A673 (cell line): ENCODE measurements around the gene EIF2S1. TPM values are rescaled to one million over a fixed set of nuclear protein-coding genes. Genes with fewer than 3 reads are reported as not detected.

Experiments used
- BruUV-seq: library from RNA; stranded (reverse); fragments of 400-500 nt; replicated peaks from 2 replicates; lab custom pipeline; 2021; lab: Mats Ljungman, UMichigan
- CTCF ChIA-PET: fragments of 300-600 bp; sonication (Branson Sonifier 250); formaldehyde crosslinking; loops from one replicate; lab custom pipeline; 2022; ENCODE audit warnings: antibody characterized with exemption; lab: Charles Lee
- POLR2A ChIA-PET: fragments of 300-600 bp; sonication (Branson Sonifier 250); formaldehyde crosslinking; loops from one replicate; lab custom pipeline; 2022; ENCODE audit warnings: antibody characterized with exemption; ENCODE audit not compliant: low non-redundant PET; lab: Charles Lee
- DNase-seq: peaks from one replicate; pipeline ENCODE4 v3.0.0-alpha.2; 2015; ENCODE audit warnings: low spot score
- H3K27ac ChIP-seq: fragments of 200-600 bp; sonication (generic); 2 replicates; pipeline ENCODE4 v1.5.1; 2016; ENCODE audit warnings: mixed run types, low read depth, mild to moderate bottlenecking, mixed read lengths, antibody characterized with exemption, low read length; ENCODE audit not compliant: poor library complexity, severe bottlenecking
- H3K27me3 ChIP-seq: fragments of 200-600 bp; sonication (generic); replicated peaks from 2 replicates; pipeline ENCODE4 v1.6.1; 2017; ENCODE audit warnings: mixed run types, low read depth, mild to moderate bottlenecking, mixed read lengths, antibody characterized with exemption, low read length; ENCODE audit not compliant: insufficient read depth, poor library complexity
- H3K36me3 ChIP-seq: fragments of 200-600 bp; sonication (generic); 2 replicates; pipeline ENCODE4 v1.6.1; 2016; ENCODE audit warnings: mixed run types, mild to moderate bottlenecking, mixed read lengths, antibody characterized with exemption, low read length; ENCODE audit not compliant: insufficient read depth, poor library complexity, severe bottlenecking
- H3K4me1 ChIP-seq: fragments of 200-600 bp; sonication (generic); 2 replicates; pipeline ENCODE4 v1.6.1; 2017; ENCODE audit warnings: mixed run types, mild to moderate bottlenecking, mixed read lengths, antibody characterized with exemption, low read length; ENCODE audit not compliant: insufficient read depth, poor library complexity, severe bottlenecking
- H3K4me3 ChIP-seq: fragments of 200-600 bp; sonication (generic); 2 replicates; pipeline ENCODE4 v1.5.1; 2016; ENCODE audit warnings: low read depth, mixed run types, mild to moderate bottlenecking, mixed read lengths, low read length; ENCODE audit not compliant: poor library complexity, severe bottlenecking
- H3K9me3 ChIP-seq: fragments of 200-600 bp; sonication (generic); 2 replicates; pipeline ENCODE4 v1.6.1; 2016; ENCODE audit warnings: mixed run types, low read depth, mild to moderate bottlenecking, mixed read lengths, antibody characterized with exemption, low read length; ENCODE audit not compliant: poor library complexity, severe bottlenecking
- EZH2 ChIP-seq: fragments of 200-600 bp; sonication (generic); IDR thresholded peaks from 2 replicates; pipeline ENCODE4 v1.6.1; 2017; ENCODE audit warnings: borderline replicate concordance, low read depth, mild to moderate bottlenecking, mixed read lengths, antibody characterized with exemption, low read length; ENCODE audit not compliant: poor library complexity, severe bottlenecking
- intact Hi-C: fragments of 100-400 bp; cut with micrococcal nuclease; formaldehyde crosslinking; loops from one replicate; pipeline ENCODE4 v1.10.0; 2022; ENCODE audit not compliant: unreplicated experiment
- total RNA-seq: library from RNA; stranded (reverse); gene quantifications from 2 replicates; pipeline ENCODE4 v1.2.3, GENCODE V29; 2021
- TF ChIP-seq, protein P1 (sequence below): fragments of 300-800, 200-600 bp; sonication (generic); conservative IDR thresholded peaks from 2 replicates; pipeline ENCODE4 v1.5.1; 2017; ENCODE audit warnings: low read depth, mild to moderate bottlenecking, antibody characterized with exemption, low read length, moderate library complexity, mixed read lengths

Gene EIF2S1
- total RNA-seq, 1 experiment from 2014 or later = 302 TPM

DNA sequence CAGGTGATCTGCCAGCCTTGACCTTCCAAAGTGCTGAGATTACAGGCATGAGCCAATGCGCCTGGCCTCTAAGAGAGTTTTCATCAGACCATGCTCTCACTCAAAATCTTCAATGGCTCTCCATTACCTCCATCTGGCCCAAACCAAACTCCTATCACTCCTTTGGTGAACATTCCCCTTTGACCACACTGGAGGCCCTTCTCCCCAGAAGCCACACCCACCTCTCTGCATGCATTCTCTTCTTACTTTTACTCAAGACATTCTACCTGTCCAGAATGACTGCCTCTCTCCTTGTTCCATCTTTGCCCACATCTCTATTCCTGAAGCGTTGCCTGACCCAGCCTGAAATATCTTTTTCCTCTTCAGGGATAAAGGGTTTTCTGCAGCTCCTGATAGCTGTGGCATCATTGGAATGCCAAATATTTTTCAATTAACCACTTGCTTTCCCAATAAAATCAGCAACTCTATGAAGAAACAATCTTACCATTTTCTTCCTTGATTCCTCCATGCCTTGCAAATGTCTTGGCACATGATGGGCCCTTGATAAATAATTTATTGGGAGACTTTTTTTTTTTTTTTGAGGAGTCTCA lies 36.3 kb downstream of the EIF2S1 start:
- no peaks in the 10 kb centered on the region for H3K36me3 ChIP-seq
- peak; percentile 21 for DNase-seq
- H3K27ac ChIP-seq = no peak overlapping the region
- H3K27me3 ChIP-seq = no peaks in the 10 kb centered on the region
- H3K4me3 ChIP-seq = no peak overlapping the region
- TF ChIP-seq EZH2 = no peak
- TF ChIP-seq, protein P1, sequence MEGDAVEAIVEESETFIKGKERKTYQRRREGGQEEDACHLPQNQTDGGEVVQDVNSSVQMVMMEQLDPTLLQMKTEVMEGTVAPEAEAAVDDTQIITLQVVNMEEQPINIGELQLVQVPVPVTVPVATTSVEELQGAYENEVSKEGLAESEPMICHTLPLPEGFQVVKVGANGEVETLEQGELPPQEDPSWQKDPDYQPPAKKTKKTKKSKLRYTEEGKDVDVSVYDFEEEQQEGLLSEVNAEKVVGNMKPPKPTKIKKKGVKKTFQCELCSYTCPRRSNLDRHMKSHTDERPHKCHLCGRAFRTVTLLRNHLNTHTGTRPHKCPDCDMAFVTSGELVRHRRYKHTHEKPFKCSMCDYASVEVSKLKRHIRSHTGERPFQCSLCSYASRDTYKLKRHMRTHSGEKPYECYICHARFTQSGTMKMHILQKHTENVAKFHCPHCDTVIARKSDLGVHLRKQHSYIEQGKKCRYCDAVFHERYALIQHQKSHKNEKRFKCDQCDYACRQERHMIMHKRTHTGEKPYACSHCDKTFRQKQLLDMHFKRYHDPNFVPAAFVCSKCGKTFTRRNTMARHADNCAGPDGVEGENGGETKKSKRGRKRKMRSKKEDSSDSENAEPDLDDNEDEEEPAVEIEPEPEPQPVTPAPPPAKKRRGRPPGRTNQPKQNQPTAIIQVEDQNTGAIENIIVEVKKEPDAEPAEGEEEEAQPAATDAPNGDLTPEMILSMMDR = no peak
- intact Hi-C loops = no loop called here
- POLR2A ChIA-PET = interaction anchor here (0.5 kb wide), 1 partner anchor 35 kb away, joined by 6 read pairs; no protein-coding TSS in a partner anchor
- H3K4me1 ChIP-seq = no peaks in the 10 kb centered on the region
- CTCF ChIA-PET = no interaction called here
- no peaks in the 10 kb centered on the region for H3K9me3 ChIP-seq
- BruUV-seq = no TSS peak

DNA sequence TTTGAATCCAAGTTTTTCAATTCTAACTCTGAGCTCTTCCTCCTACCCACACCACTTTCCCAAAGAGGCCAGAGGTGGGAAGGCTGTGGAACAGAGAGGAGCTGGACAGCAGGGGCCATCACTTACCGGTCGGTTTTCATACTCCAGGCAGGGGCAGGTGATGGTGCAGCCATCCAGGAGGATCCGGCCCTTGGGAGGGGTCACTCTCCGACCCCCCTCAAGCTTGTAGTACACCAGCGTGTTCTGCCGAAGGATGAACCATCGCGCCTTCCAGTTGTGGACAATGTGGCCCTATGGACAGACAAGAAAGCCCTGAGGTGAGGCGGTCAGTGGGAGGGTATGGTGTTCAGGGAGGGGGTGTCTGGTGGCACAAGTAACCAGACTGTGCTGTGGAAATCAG lies 37.4 kb downstream of the EIF2S1 start:
- DNase-seq = no peak
- Histone ChIP-seq H3K27ac (no peak overlapping the region), H3K9me3 (no peaks in the 10 kb centered on the region), H3K27me3 (no peaks in the 10 kb centered on the region), H3K36me3 (no peaks in the 10 kb centered on the region), H3K4me1 (no peaks in the 10 kb centered on the region), H3K4me3 (no peak overlapping the region)
- intact Hi-C loops = no loop called here
- BruUV-seq = no TSS peak
- ChIA-PET POLR2A (interaction anchor here (0.6 kb wide), 1 partner anchor 8 kb away, joined by 3 read pairs; no protein-coding TSS in a partner anchor), CTCF (no interaction called here)
- TF ChIP-seq, protein P1 = no peak
- no peak for TF ChIP-seq EZH2

DNA sequence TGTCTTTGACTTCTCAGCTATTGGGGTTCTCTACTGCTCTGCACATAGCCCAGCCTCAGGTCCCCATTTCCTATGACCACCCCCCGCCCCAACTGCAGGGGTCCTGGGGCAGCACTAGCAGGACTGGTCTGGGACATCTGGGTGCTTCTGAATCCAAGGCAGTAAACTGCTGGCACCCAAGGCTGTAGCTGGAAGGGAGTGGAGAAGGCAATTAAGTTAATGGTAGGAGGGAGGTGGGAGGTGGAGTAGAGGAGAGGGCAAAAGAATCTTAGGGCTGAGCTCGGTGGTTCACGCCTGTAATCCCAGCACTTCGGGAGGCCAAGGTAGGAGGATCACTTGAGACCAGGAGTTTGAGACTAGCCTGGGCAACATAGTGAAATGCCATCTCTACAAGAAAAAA lies 40.3 kb downstream of the EIF2S1 start:
- TF ChIP-seq EZH2 = no peak
- TF ChIP-seq, protein P1 = no peak
- H3K27ac ChIP-seq = no peak overlapping the region
- no TSS peak for BruUV-seq
- no peaks in the 10 kb centered on the region for H3K36me3 ChIP-seq
- no peak for DNase-seq
- H3K9me3 ChIP-seq = no peaks in the 10 kb centered on the region
- no peaks in the 10 kb centered on the region for H3K27me3 ChIP-seq
- ChIA-PET CTCF (no interaction called here), POLR2A (no interaction called here)
- H3K4me3 ChIP-seq = no peak overlapping the region
- intact Hi-C loops = no loop called here
- no peaks in the 10 kb centered on the region for H3K4me1 ChIP-seq
